Neural cell (in vitro differentiated cells): ENCODE measurements around the gene CCSER2.

Experiments
- CTCF ChIP-seq: fragments of 450-650 bp; IDR thresholded peaks from 2 replicates; pipeline ENCODE4 v1.5.1; 2014; ENCODE audit warnings: antibody characterized with exemption, mild to moderate bottlenecking, moderate library complexity; ENCODE audit not compliant: poor library complexity, severe bottlenecking
- EZH2 ChIP-seq: fragments of 200-600, 300-800 bp; shearing (Covaris generic), sonication (generic); IDR thresholded peaks from 2 replicates; pipeline ENCODE4 v1.6.1; 2014; ENCODE audit warnings: antibody characterized with exemption, low read length, borderline replicate concordance, mild to moderate bottlenecking; ENCODE audit not compliant: insufficient read depth, poor library complexity, severe bottlenecking
- POLR2AphosphoS5 ChIP-seq: IDR thresholded peaks from 2 replicates; pipeline ENCODE4 v1.6.1; 2012
- RAD21 ChIP-seq: fragments of 450-650 bp; conservative IDR thresholded peaks from 2 replicates; pipeline ENCODE4 v1.6.1; 2014; ENCODE audit warnings: antibody characterized with exemption, mild to moderate bottlenecking, moderate library complexity
- REST ChIP-seq: IDR thresholded peaks from 2 replicates; pipeline ENCODE4 v1.6.1; 2012; ENCODE audit warnings: borderline replicate concordance
- SMC3 ChIP-seq: fragments of 450-650 bp; conservative IDR thresholded peaks from 2 replicates; pipeline ENCODE4 v1.6.1; 2014; ENCODE audit warnings: antibody characterized with exemption, mild to moderate bottlenecking, moderate library complexity; ENCODE audit not compliant: poor library complexity
- TAF1 ChIP-seq: IDR thresholded peaks from 2 replicates; pipeline ENCODE4 v1.6.1; 2012; ENCODE audit warnings: low read depth

GRCh38 chr10:84530724-84531325 is 202.4 kb downstream of the CCSER2 start:
- TF ChIP-seq CTCF = no peak
- no peak for TF ChIP-seq TAF1
- no peak for TF ChIP-seq EZH2
- TF ChIP-seq RAD21 = no peak
- no peak for TF ChIP-seq POLR2AphosphoS5
- no peak for TF ChIP-seq SMC3
- TF ChIP-seq REST = no peak
